ENCODE data around the gene TSHZ3.

DNA sequence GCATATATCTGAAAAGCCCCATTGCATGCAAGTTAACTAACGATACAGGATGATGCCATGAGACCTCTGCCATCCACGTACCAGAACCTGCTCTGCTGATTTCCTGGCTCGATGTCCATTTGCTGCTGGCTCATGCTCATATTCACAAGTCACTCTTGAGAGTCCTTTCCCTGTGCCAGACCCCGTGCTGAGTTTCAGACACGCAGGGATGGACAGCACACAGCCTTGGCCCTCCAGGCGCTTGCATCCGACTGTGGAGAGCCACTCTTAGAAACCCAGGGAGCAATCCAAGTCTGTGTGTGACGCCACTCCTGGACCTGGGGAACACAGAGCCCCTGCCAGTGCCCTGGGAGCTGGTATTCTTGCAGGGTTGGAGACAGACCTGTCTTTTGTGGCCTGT, 37.6 kb upstream of the TSHZ3 start:
- TF ChIP-seq, protein P1, sequence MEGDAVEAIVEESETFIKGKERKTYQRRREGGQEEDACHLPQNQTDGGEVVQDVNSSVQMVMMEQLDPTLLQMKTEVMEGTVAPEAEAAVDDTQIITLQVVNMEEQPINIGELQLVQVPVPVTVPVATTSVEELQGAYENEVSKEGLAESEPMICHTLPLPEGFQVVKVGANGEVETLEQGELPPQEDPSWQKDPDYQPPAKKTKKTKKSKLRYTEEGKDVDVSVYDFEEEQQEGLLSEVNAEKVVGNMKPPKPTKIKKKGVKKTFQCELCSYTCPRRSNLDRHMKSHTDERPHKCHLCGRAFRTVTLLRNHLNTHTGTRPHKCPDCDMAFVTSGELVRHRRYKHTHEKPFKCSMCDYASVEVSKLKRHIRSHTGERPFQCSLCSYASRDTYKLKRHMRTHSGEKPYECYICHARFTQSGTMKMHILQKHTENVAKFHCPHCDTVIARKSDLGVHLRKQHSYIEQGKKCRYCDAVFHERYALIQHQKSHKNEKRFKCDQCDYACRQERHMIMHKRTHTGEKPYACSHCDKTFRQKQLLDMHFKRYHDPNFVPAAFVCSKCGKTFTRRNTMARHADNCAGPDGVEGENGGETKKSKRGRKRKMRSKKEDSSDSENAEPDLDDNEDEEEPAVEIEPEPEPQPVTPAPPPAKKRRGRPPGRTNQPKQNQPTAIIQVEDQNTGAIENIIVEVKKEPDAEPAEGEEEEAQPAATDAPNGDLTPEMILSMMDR (IDR thresholded peaks at IDR 0.05) = no peak
- TF ChIP-seq POLR2A (IDR thresholded peaks at IDR 0.05) = no peak

All from esophagus squamous epithelium (tissue), 4 donors.